OCI-LY3 (cell line): ENCODE results near the gene MAML2.

Source experiments
- EZH2phosphoT487 ChIP-seq: fragments of 200-600 bp; shearing (Covaris generic); IDR thresholded peaks from 2 replicates; pipeline ENCODE4 v1.6.1; 2018; ENCODE audit warnings: antibody characterized with exemption, mixed run types, low read depth
- TF ChIP-seq, protein P1 (sequence below): fragments of 200-600, 300-600 bp; sonication (generic); IDR thresholded peaks from 2 replicates; pipeline ENCODE4 v1.5.1; 2014; ENCODE audit warnings: antibody characterized with exemption, low read length, low read depth

- TF ChIP-seq, protein P1, sequence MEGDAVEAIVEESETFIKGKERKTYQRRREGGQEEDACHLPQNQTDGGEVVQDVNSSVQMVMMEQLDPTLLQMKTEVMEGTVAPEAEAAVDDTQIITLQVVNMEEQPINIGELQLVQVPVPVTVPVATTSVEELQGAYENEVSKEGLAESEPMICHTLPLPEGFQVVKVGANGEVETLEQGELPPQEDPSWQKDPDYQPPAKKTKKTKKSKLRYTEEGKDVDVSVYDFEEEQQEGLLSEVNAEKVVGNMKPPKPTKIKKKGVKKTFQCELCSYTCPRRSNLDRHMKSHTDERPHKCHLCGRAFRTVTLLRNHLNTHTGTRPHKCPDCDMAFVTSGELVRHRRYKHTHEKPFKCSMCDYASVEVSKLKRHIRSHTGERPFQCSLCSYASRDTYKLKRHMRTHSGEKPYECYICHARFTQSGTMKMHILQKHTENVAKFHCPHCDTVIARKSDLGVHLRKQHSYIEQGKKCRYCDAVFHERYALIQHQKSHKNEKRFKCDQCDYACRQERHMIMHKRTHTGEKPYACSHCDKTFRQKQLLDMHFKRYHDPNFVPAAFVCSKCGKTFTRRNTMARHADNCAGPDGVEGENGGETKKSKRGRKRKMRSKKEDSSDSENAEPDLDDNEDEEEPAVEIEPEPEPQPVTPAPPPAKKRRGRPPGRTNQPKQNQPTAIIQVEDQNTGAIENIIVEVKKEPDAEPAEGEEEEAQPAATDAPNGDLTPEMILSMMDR: no peak
- no peak for TF ChIP-seq EZH2phosphoT487
Observed at GRCh38 chr11:96273507-96273906, 69.5 kb downstream of the MAML2 start.
